ENCODE results near the gene NANP.

DNA sequence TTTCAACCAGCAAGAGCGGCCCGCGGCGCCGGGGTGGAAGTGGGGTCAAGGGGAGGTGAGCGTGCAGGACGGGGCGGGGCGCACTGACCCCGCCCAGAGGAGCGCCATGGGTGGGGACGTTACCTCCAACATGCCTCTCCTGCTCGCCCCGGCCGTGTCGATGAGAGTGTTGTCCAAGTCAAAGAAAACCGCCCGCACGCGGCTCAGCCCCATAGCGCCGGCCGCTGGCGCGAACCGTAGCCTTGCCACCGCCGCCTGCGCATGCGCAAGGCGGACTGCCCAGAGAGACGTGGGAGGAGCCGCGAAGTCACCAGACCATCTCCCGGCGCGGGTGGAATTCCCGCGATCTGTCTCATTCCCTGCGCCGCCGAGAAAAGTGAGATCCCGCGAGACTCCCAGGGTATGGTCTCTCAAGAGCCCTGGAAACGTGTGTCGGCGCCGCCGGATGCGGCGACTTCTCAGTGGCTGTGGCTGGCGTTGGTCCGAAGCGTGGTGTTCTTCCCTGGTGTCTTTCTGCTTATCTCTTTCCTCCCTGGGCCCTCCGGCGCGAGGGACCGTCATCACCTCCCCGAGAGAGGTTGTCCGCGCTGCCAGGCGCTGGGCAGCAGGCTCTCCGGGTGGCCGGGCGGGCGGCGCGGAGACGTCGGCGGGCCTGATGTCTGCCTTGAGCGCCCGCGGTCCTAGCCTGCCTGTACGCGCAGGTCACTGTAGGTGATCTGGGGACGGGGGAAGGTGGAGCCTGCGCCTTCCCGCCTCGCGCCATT, at the start of gene NANP:
- TF ChIP-seq, protein P1, sequence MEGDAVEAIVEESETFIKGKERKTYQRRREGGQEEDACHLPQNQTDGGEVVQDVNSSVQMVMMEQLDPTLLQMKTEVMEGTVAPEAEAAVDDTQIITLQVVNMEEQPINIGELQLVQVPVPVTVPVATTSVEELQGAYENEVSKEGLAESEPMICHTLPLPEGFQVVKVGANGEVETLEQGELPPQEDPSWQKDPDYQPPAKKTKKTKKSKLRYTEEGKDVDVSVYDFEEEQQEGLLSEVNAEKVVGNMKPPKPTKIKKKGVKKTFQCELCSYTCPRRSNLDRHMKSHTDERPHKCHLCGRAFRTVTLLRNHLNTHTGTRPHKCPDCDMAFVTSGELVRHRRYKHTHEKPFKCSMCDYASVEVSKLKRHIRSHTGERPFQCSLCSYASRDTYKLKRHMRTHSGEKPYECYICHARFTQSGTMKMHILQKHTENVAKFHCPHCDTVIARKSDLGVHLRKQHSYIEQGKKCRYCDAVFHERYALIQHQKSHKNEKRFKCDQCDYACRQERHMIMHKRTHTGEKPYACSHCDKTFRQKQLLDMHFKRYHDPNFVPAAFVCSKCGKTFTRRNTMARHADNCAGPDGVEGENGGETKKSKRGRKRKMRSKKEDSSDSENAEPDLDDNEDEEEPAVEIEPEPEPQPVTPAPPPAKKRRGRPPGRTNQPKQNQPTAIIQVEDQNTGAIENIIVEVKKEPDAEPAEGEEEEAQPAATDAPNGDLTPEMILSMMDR (IDR thresholded peaks at IDR 0.05) = no peak
- no peak for TF ChIP-seq EZH2 (IDR thresholded peaks at IDR 0.05; ENCODE audit: borderline replicate concordance, insufficient read depth, low read depth, low read length, poor library complexity, severe bottlenecking)
